SK-N-SH (cell line): Measurements from ENCODE around the gene MXD3. TPM values are rescaled to one million over a fixed set of nuclear protein-coding genes. Genes with fewer than 3 reads are reported as not detected.

Source experiments
- CTCF ChIA-PET: fragments of 300-600, 350-600 bp; formaldehyde crosslinking; extraction: SDS; loops from one replicate; lab custom pipeline; 2021; lab: Yijun Ruan, JAX
- POLR2A ChIA-PET: fragments of 350-600 bp; sonication (Branson Sonifier 250); formaldehyde crosslinking; extraction: SDS; loops from one replicate; lab custom pipeline; 2020; ENCODE audit warnings: antibody characterized with exemption, inconsistent platforms; lab: Yijun Ruan, JAX
- DNase-seq: peaks from one replicate; pipeline ENCODE4 v3.0.0; 2012
- H2AFZ ChIP-seq: fragments of 200-600 bp; sonication (generic); 2 replicates; pipeline ENCODE4 v1.8.1; 2016; ENCODE audit warnings: antibody characterized with exemption, mild to moderate bottlenecking, low read depth
- H3F3A ChIP-seq: fragments of 200-600 bp; sonication (generic); replicated peaks from 2 replicates; pipeline ENCODE3; 2016; ENCODE audit warnings: antibody characterized with exemption, mild to moderate bottlenecking; ENCODE audit not compliant: insufficient read depth
- H3K27ac ChIP-seq, 2 experiments: fragments of 200-500 bp in 1 of 2; fragments of 200-600 bp in 1 of 2; sonication (Bioruptor generic) in 1 of 2; sonication (generic), shearing (Covaris generic) in 1 of 2; 2 replicates each; pipeline versions ENCODE4 v1.5.1 to v1.6.1; 2014 to 2016; ENCODE audit warnings: low read depth in 2 of 2, inconsistent platforms in 1 of 2, low read length in 1 of 2, mild to moderate bottlenecking in 1 of 2, mixed read lengths in 1 of 2
- H3K27me3 ChIP-seq: fragments of 200-600 bp; sonication (generic), shearing (Covaris generic); 2 replicates; pipeline ENCODE4 v1.6.1; 2016; ENCODE audit warnings: mixed run types; ENCODE audit not compliant: insufficient read depth
- H3K36me3 ChIP-seq, 2 experiments: fragments of 200-500 bp in 1 of 2; fragments of 200-600 bp in 1 of 2; sonication (Bioruptor generic) in 1 of 2; sonication (generic) in 1 of 2; replicated peaks in 1 of 2; 2 replicates each; pipeline versions ENCODE3 to v1.5.1; 2014 to 2016; ENCODE audit warnings: low read length in 1 of 2, mild to moderate bottlenecking in 1 of 2; ENCODE audit not compliant: insufficient read depth in 2 of 2, control insufficient read depth in 1 of 2
- H3K4me1 ChIP-seq, 2 experiments: fragments of 200-500 bp in 1 of 2; fragments of 200-600 bp in 1 of 2; sonication (Bioruptor generic) in 1 of 2; sonication (generic), shearing (Covaris generic) in 1 of 2; 2 replicates each; pipeline versions ENCODE4 v1.5.1 to v1.6.1; 2014 to 2016; ENCODE audit warnings: low read depth in 1 of 2, low read length in 1 of 2, mixed run types in 1 of 2; ENCODE audit not compliant: insufficient read depth in 2 of 2, control insufficient read depth in 1 of 2
- H3K4me2 ChIP-seq: fragments of 200-600 bp; sonication (generic), shearing (Covaris generic); 2 replicates; pipeline ENCODE4 v1.6.1; 2017; ENCODE audit warnings: mixed run types
- H3K4me3 ChIP-seq, 2 experiments: fragments of 200-500 bp in 1 of 2; fragments of 200-600 bp in 1 of 2; sonication (Bioruptor generic) in 1 of 2; sonication (generic), shearing (Covaris generic) in 1 of 2; 2 replicates each; pipeline versions ENCODE4 v1.5.1 to v1.8.1; 2014 to 2016; ENCODE audit warnings: low read depth in 2 of 2, inconsistent platforms in 1 of 2, low read length in 1 of 2, mild to moderate bottlenecking in 1 of 2, mixed read lengths in 1 of 2, moderate library complexity in 1 of 2
- H3K79me2 ChIP-seq: fragments of 200-600 bp; sonication (generic); 2 replicates; pipeline ENCODE4 v1.8.1; 2017; ENCODE audit warnings: mild to moderate bottlenecking; ENCODE audit not compliant: insufficient read depth
- H3K9ac ChIP-seq: fragments of 200-600 bp; sonication (generic); 2 replicates; pipeline ENCODE4 v1.6.1; 2017; ENCODE audit warnings: mixed run types
- H3K9me2 ChIP-seq: fragments of 200-600 bp; sonication (generic); 2 replicates; pipeline ENCODE4 v1.6.1; 2017; ENCODE audit warnings: mixed run types
- H3K9me3 ChIP-seq: fragments of 200-600 bp; sonication (generic); 2 replicates; pipeline ENCODE4 v1.6.1; 2017; ENCODE audit warnings: mixed run types, mild to moderate bottlenecking, moderate library complexity
- H4K20me1 ChIP-seq: fragments of 200-600 bp; sonication (generic); 2 replicates; pipeline ENCODE4 v1.6.1; 2017; ENCODE audit warnings: mild to moderate bottlenecking, mixed run types; ENCODE audit not compliant: insufficient read depth
- ELF1 ChIP-seq: IDR thresholded peaks from 2 replicates; pipeline ENCODE4 v1.4.0; 2012
- EP300 ChIP-seq, 2 experiments: IDR thresholded peaks; 2 replicates each; pipeline versions ENCODE4 v1.4.0 to v1.6.1; 2012; ENCODE audit warnings: borderline replicate concordance in 1 of 2, low read depth in 1 of 2, low read length in 1 of 2
- FOSL2 ChIP-seq: IDR thresholded peaks from 2 replicates; pipeline ENCODE4 v1.4.0; 2012; ENCODE audit warnings: low read depth, mild to moderate bottlenecking, moderate library complexity, borderline replicate concordance
- FOXJ3 ChIP-seq: sonication (generic); formaldehyde crosslinking; IDR thresholded peaks from 2 replicates; pipeline ENCODE4 v1.5.1; 2020; ENCODE audit warnings: mild to moderate bottlenecking, missing genetic modification reagents
- GABPA ChIP-seq: IDR thresholded peaks from 2 replicates; pipeline ENCODE4 v1.4.0; 2012; ENCODE audit warnings: low read depth, mild to moderate bottlenecking
- GATA2 ChIP-seq: sonication (generic); formaldehyde crosslinking; IDR thresholded peaks from 2 replicates; pipeline ENCODE4 v1.5.0; 2020; ENCODE audit warnings: mild to moderate bottlenecking, missing genetic modification reagents
- JUND ChIP-seq: IDR thresholded peaks from 2 replicates; pipeline ENCODE4 v1.4.0; 2012
- MEF2A ChIP-seq: IDR thresholded peaks from 2 replicates; pipeline ENCODE4 v1.4.0; 2012; ENCODE audit warnings: low read depth, borderline replicate concordance
- NFIC ChIP-seq: IDR thresholded peaks from 2 replicates; pipeline ENCODE4 v1.4.0; 2012; ENCODE audit warnings: borderline replicate concordance
- NRF1 ChIP-seq: IDR thresholded peaks from 2 replicates; pipeline ENCODE4 v1.6.1; 2012; ENCODE audit warnings: low read depth, mild to moderate bottlenecking, low read length
- RAD21 ChIP-seq: IDR thresholded peaks from 2 replicates; pipeline ENCODE4 v1.6.1; 2012; ENCODE audit warnings: mild to moderate bottlenecking, low read length
- RCOR1 ChIP-seq: fragments of 150-350 bp; IDR thresholded peaks from 2 replicates; pipeline ENCODE4 v1.6.1; 2017; ENCODE audit warnings: antibody characterized with exemption, low read length
- RFX5 ChIP-seq: IDR thresholded peaks from 2 replicates; pipeline ENCODE4 v1.6.1; 2012; ENCODE audit warnings: mild to moderate bottlenecking, improper control_type of control experiment, low read length
- SMC3 ChIP-seq: IDR thresholded peaks from 2 replicates; pipeline ENCODE4 v1.6.1; 2012; ENCODE audit warnings: low read depth, low read length, improper control_type of control experiment
- TCF12 ChIP-seq: IDR thresholded peaks from 2 replicates; pipeline ENCODE4 v1.4.0; 2012
- YY1 ChIP-seq: IDR thresholded peaks from 2 replicates; pipeline ENCODE4 v1.4.0; 2012; ENCODE audit warnings: low read depth, mild to moderate bottlenecking
- WGBS: methylation state at CpG from one replicate; pipeline ENCODE4 v1.1.6; 2017; ENCODE audit warnings: low lambda C conversion rate; 5-methylcytosine and 5-hydroxymethylcytosine counted together
- polyA plus RNA-seq, 3 experiments: library from polyadenylated mRNA; depleted of rRNA; stranded (reverse); fragments of >200 nt; gene quantifications; 2 replicates each; pipeline ENCODE4 v1.2.3, GENCODE V29; 2012
- TF ChIP-seq, protein P1 (sequence below): fragments of 150-350 bp; IDR thresholded peaks from 2 replicates; pipeline ENCODE4 v1.6.1; 2017; ENCODE audit warnings: antibody characterized with exemption, low read length, low read depth, borderline replicate concordance
- TF ChIP-seq, protein P2 (sequence below): fragments of 150-350 bp; IDR thresholded peaks from 2 replicates; pipeline ENCODE4 v1.6.1; 2016; ENCODE audit warnings: mild to moderate bottlenecking, low read depth, low read length
- TF ChIP-seq, protein P3 (sequence below): IDR thresholded peaks from 2 replicates; pipeline ENCODE4 v1.4.0; 2012; ENCODE audit warnings: low read depth, borderline replicate concordance
- TF ChIP-seq, protein P4 (sequence below): IDR thresholded peaks from 2 replicates; pipeline ENCODE4 v1.4.0; 2012; ENCODE audit warnings: low read depth, borderline replicate concordance

MXD3 gene
- polyA plus RNA-seq, 1 of the 3 experiments (the other 2 are of a cell fraction): 22.6 TPM

DNA sequence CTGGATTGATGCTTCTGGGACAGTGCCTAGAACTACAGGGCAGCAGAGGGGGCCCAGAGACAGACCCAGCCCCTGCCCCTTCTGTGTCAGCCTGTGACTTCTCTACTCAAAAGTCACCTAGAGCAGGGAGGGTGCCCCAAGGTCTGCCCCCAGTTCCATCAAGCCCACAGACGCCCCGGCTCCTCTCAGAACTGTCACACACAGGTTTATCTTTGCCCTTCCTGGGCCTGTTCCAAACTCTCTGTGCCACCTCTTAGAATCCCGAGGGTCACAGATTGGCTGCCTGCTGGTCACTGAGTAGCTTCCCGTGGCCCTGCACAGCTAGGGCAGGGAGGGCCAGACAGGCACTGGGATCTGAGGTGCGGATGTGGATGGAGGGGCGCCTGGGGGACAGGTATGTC lies 47.8 kb upstream of the MXD3 start:
- Histone ChIP-seq H3K4me3 (no peak overlapping the region), H3K9me3 (no peaks in the 10 kb centered on the region), H3K27me3 (no peaks in the 10 kb centered on the region), H4K20me1 (no peaks in the 10 kb centered on the region), H3K4me1 (peaks cover 4 to 15% of the 10 kb centered on the region in 2 experiments; a peak in 2 of 4 replicates), H3K79me2 (no peaks in the 10 kb centered on the region), H3K9me2 (no peaks in the 10 kb centered on the region), H3K36me3 (no peaks in the 10 kb centered on the region), H2AFZ (no peak overlapping the region), H3K27ac (no peak overlapping the region), H3K4me2 (no peak overlapping the region), H3F3A (no peaks in the 10 kb centered on the region), H3K9ac (no peak overlapping the region)
- 87% methylated on average over 6 of the region's 6 CpGs for WGBS
- DNase-seq: no peak
- POLR2A ChIA-PET: no interaction called here
- CTCF ChIA-PET: interaction anchor here (1.2 to 1.7 kb wide), 2 partner anchors 10 to 98 kb away, joined by 3 to 4 read pairs; no protein-coding TSS in a partner anchor
- TF ChIP-seq NFIC (no peak), GATA2 (CRISPR knock-in tag) (no peak), JUND (no peak), RFX5 (no peak), SMC3 (no peak)

DNA sequence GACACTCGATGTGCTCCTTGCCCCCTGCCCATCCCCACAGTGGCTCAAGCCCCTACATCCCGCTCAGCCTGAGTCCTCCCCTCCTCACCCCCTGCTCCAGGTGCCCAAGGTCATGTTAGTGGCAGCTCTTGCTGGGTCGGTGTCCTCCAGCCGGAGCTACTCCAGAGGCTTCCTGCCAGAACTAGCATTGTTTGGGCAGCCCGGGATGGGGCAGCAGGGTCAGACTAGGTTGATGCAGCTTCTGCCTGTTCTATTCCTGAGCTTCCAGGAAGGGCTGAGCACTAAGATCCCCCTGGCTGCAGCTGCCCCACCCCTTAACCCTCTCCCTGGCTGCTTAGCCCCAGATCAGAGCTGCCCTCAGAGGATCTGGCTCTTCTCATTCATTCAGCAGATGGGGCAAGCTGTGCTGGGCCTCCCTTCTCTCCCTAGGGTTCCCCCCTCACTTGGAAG lies 46.7 kb upstream of the MXD3 start:
- ChIA-PET POLR2A (interaction anchor here (0.8 kb wide), 1 partner anchor 28 kb away, joined by 3 read pairs; no protein-coding TSS in a partner anchor), CTCF (interaction anchor here (0.7 to 1.4 kb wide), 3 partner anchors 11 to 45 kb away, joined by 3 to 4 read pairs (median 3); no protein-coding TSS in a partner anchor)
- Histone ChIP-seq H3K9me3 (no peaks in the 10 kb centered on the region), H3K27me3 (no peaks in the 10 kb centered on the region), H3K4me1 (peaks cover 0 to 11% of the 10 kb centered on the region in 2 experiments; a peak in 1 of 4 replicates), H3K9me2 (no peaks in the 10 kb centered on the region), H3K4me2 (peak overlapping the region; percentile 67; the same call in 1 of the 2 replicates), H3K27ac (no peak overlapping the region), H3K4me3 (no peak overlapping the region), H3F3A (no peaks in the 10 kb centered on the region), H3K9ac (no peak overlapping the region), H3K79me2 (no peaks in the 10 kb centered on the region), H2AFZ (0 out of 2 replicates have a peak overlapping the region, but pooled peaks have one; percentile 51), H3K36me3 (no peaks in the 10 kb centered on the region), H4K20me1 (no peaks in the 10 kb centered on the region)
- DNase-seq: no peak
- 58% methylated on average over 4 of the region's 5 CpGs for WGBS
- TF ChIP-seq GABPA: no peak
- no peak for TF ChIP-seq MEF2A
- TF ChIP-seq, protein P1, sequence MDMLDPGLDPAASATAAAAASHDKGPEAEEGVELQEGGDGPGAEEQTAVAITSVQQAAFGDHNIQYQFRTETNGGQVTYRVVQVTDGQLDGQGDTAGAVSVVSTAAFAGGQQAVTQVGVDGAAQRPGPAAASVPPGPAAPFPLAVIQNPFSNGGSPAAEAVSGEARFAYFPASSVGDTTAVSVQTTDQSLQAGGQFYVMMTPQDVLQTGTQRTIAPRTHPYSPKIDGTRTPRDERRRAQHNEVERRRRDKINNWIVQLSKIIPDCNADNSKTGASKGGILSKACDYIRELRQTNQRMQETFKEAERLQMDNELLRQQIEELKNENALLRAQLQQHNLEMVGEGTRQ: no peak
- TF ChIP-seq, protein P2, sequence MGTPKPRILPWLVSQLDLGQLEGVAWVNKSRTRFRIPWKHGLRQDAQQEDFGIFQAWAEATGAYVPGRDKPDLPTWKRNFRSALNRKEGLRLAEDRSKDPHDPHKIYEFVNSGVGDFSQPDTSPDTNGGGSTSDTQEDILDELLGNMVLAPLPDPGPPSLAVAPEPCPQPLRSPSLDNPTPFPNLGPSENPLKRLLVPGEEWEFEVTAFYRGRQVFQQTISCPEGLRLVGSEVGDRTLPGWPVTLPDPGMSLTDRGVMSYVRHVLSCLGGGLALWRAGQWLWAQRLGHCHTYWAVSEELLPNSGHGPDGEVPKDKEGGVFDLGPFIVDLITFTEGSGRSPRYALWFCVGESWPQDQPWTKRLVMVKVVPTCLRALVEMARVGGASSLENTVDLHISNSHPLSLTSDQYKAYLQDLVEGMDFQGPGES: no peak
- TF ChIP-seq, protein P3, sequence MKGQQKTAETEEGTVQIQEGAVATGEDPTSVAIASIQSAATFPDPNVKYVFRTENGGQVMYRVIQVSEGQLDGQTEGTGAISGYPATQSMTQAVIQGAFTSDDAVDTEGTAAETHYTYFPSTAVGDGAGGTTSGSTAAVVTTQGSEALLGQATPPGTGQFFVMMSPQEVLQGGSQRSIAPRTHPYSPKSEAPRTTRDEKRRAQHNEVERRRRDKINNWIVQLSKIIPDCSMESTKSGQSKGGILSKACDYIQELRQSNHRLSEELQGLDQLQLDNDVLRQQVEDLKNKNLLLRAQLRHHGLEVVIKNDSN: no peak
- TF ChIP-seq NFIC: no peak
- no peak for TF ChIP-seq FOSL2
- TF ChIP-seq, protein P4, sequence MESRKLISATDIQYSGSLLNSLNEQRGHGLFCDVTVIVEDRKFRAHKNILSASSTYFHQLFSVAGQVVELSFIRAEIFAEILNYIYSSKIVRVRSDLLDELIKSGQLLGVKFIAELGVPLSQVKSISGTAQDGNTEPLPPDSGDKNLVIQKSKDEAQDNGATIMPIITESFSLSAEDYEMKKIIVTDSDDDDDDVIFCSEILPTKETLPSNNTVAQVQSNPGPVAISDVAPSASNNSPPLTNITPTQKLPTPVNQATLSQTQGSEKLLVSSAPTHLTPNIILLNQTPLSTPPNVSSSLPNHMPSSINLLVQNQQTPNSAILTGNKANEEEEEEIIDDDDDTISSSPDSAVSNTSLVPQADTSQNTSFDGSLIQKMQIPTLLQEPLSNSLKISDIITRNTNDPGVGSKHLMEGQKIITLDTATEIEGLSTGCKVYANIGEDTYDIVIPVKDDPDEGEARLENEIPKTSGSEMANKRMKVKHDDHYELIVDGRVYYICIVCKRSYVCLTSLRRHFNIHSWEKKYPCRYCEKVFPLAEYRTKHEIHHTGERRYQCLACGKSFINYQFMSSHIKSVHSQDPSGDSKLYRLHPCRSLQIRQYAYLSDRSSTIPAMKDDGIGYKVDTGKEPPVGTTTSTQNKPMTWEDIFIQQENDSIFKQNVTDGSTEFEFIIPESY: no peak
- no peak for TF ChIP-seq EP300 (IDR thresholded peaks at IDR 0.05; ENCODE audit: borderline replicate concordance in 1 of 2, low read depth in 1 of 2, low read length in 1 of 2)
- no peak for TF ChIP-seq TCF12
- TF ChIP-seq RCOR1: no peak
- no peak for TF ChIP-seq RAD21
- no peak for TF ChIP-seq SMC3
- TF ChIP-seq ELF1: no peak
- no peak for TF ChIP-seq JUND
- no peak for TF ChIP-seq NRF1
- no peak for TF ChIP-seq FOXJ3 (CRISPR knock-in tag)
- no peak for TF ChIP-seq YY1
- TF ChIP-seq GATA2 (CRISPR knock-in tag): no peak
